ENCODE measurements around the gene LRMDA.

Gene LRMDA

DNA sequence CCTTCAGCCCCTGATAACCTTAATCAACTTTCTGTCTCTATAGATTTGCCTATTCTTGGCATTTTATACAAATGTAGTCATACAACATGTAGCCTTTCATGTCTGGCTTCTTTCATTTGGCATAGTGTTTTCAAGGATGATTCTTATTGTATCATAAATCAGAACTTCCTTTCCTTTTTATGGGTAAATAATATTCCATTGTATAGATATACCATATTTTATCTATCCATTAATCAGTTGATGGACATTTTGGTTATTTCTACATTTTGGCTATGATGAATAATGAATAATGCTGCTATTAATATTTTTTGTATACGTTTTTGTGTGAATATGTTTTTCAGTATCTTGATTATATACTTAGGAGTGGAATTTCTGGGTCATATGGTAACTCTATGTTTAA is 720.8 kb downstream of the LRMDA start:
- no peak overlapping the region for H3K27ac ChIP-seq (ENCODE audit: low read length)
- H3K4me2 ChIP-seq (ENCODE audit: low read length), result no peak overlapping the region
- no peaks in the 10 kb centered on the region for H3K79me2 ChIP-seq (ENCODE audit: low read length)
- H3K4me1 ChIP-seq (ENCODE audit: low read length), result no peaks in the 10 kb centered on the region
- no peaks in the 10 kb centered on the region for H3K27me3 ChIP-seq (ENCODE audit: low read depth, low read length)
- TF ChIP-seq, protein P1, sequence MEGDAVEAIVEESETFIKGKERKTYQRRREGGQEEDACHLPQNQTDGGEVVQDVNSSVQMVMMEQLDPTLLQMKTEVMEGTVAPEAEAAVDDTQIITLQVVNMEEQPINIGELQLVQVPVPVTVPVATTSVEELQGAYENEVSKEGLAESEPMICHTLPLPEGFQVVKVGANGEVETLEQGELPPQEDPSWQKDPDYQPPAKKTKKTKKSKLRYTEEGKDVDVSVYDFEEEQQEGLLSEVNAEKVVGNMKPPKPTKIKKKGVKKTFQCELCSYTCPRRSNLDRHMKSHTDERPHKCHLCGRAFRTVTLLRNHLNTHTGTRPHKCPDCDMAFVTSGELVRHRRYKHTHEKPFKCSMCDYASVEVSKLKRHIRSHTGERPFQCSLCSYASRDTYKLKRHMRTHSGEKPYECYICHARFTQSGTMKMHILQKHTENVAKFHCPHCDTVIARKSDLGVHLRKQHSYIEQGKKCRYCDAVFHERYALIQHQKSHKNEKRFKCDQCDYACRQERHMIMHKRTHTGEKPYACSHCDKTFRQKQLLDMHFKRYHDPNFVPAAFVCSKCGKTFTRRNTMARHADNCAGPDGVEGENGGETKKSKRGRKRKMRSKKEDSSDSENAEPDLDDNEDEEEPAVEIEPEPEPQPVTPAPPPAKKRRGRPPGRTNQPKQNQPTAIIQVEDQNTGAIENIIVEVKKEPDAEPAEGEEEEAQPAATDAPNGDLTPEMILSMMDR (IDR thresholded peaks at IDR 0.05; ENCODE audit: low read depth, low read length), result no peak
- no peak for TF ChIP-seq EZH2phosphoT487 (IDR thresholded peaks at IDR 0.05; ENCODE audit: low read depth)
- H3K9me3 ChIP-seq (ENCODE audit: insufficient read depth, low read length), result no peaks in the 10 kb centered on the region
- H3K9ac ChIP-seq (ENCODE audit: low read length), result no peak overlapping the region
- no peaks in the 10 kb centered on the region for H3K36me3 ChIP-seq (replicated peaks; ENCODE audit: low read depth, low read length)
- no peaks in the 10 kb centered on the region for H4K20me1 ChIP-seq (ENCODE audit: insufficient read depth, low read length)
- no peak overlapping the region for H2AFZ ChIP-seq (ENCODE audit: low read depth, low read length)
- no peak overlapping the region for H3K4me3 ChIP-seq (ENCODE audit: low read length)

DNA sequence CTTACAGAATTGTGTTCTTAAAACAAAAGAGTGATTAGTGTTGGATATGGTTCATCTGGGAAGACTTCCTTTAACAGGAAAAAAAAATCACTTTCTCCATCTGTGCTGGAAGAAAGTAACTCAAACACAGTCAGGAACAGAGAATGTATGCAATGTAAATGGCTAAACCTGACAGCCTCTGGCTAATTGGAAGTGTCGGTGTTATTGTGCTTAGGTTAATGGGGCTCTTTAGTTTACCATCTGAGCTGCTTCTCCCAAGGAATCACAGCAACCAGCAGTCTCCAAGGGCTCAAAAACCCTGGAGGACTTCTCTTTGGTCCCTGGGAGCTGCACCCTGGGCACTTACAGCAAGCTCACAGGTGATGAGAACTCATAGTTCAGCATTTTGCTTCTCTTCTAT is 724.5 kb downstream of the LRMDA start:
- no peak overlapping the region for H3K4me2 ChIP-seq (ENCODE audit: low read length)
- H3K4me3 ChIP-seq (ENCODE audit: low read length), result no peak overlapping the region
- TF ChIP-seq, protein P1 (IDR thresholded peaks at IDR 0.05; ENCODE audit: low read depth, low read length), result no peak
- no peak for TF ChIP-seq EZH2phosphoT487 (IDR thresholded peaks at IDR 0.05; ENCODE audit: low read depth)

DNA sequence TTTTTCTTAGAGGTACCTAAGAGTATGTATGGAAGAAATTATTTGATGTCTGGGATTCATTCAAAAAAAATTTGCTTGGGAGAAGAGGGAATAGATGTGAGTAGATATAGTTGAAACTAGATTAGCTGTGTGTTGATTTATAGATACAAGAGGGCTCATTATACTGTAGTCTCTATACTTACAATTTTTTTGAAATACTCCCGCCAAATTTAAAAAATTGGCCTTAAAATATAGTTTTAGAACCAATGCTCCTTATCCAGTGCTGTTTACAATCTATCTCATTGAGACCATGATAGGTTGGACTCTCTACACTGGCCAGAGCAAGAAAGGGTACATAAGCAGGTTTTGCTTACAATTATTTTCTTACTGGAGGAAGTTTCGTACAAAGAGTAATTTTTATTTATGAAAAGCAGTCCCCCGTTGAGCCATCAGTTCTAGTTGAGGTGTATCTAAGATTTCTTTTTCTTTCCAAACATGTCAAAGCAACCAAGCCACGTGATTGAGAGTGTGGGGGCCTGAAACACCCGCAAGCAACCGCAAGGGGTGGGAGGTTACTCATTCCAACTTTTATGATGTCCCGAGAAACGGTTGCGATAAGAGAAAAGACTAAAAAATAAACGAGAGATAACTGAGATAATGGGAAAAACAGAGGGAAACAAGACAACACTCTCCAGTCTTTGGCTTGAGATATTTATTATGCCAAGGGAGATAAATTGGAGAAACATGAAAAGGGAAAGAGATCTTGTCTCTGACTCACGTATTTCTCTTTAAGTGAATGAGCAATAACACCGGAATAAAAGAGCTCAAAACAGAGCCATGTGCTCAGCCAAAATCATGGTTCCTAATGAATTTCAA is 729.2 kb downstream of the LRMDA start:
- Histone ChIP-seq H3K4me3 (ENCODE audit: low read length) (no peak overlapping the region), H3K79me2 (ENCODE audit: low read length) (no peaks in the 10 kb centered on the region), H3K27me3 (ENCODE audit: low read depth, low read length) (no peaks in the 10 kb centered on the region), H3K9me3 (ENCODE audit: insufficient read depth, low read length) (no peaks in the 10 kb centered on the region), H2AFZ (ENCODE audit: low read depth, low read length) (no peak overlapping the region), H4K20me1 (ENCODE audit: insufficient read depth, low read length) (no peaks in the 10 kb centered on the region), H3K36me3 (replicated peaks; ENCODE audit: low read depth, low read length) (no peaks in the 10 kb centered on the region), H3K4me1 (ENCODE audit: low read length) (no peaks in the 10 kb centered on the region), H3K4me2 (ENCODE audit: low read length) (no peak overlapping the region), H3K27ac (ENCODE audit: low read length) (no peak overlapping the region), H3K9ac (ENCODE audit: low read length) (no peak overlapping the region)
- TF ChIP-seq, protein P1 (IDR thresholded peaks at IDR 0.05; ENCODE audit: low read depth, low read length), result no peak
- no peak for TF ChIP-seq EZH2phosphoT487 (IDR thresholded peaks at IDR 0.05; ENCODE audit: low read depth)

More for the DNA sequence above, 724.5 kb downstream of the LRMDA start:
- H3K27ac ChIP-seq (ENCODE audit: low read length), result no peak overlapping the region
- no peaks in the 10 kb centered on the region for H3K27me3 ChIP-seq (ENCODE audit: low read depth, low read length)
- H3K36me3 ChIP-seq (replicated peaks; ENCODE audit: low read depth, low read length), result no peaks in the 10 kb centered on the region
- H4K20me1 ChIP-seq (ENCODE audit: insufficient read depth, low read length), result no peaks in the 10 kb centered on the region
- no peaks in the 10 kb centered on the region for H3K79me2 ChIP-seq (ENCODE audit: low read length)
- no peak overlapping the region for H3K9ac ChIP-seq (ENCODE audit: low read length)
- H3K4me1 ChIP-seq (ENCODE audit: low read length), result no peaks in the 10 kb centered on the region
- no peaks in the 10 kb centered on the region for H3K9me3 ChIP-seq (ENCODE audit: insufficient read depth, low read length)
- H2AFZ ChIP-seq (ENCODE audit: low read depth, low read length), result no peak overlapping the region

DNA sequence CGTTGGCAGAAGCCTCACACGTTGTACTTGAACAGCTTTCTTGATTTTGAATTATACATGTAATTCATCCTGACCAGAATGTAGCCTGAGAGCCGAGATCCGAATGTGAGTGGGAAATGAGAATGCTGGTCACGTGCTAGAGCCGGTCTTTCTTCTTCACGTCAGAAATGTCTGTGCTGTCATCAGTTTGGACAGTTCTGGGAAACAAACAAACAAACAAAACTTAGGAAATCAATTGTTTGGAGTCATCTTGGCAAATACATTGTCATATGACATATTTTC is 729.8 kb downstream of the LRMDA start:
- Histone ChIP-seq H2AFZ (ENCODE audit: low read depth, low read length) (no peak overlapping the region), H3K9me3 (ENCODE audit: insufficient read depth, low read length) (no peaks in the 10 kb centered on the region), H3K4me3 (ENCODE audit: low read length) (no peak overlapping the region), H3K27ac (ENCODE audit: low read length) (no peak overlapping the region), H3K4me1 (ENCODE audit: low read length) (no peaks in the 10 kb centered on the region), H3K36me3 (replicated peaks; ENCODE audit: low read depth, low read length) (no peaks in the 10 kb centered on the region), H3K4me2 (ENCODE audit: low read length) (no peak overlapping the region), H3K27me3 (ENCODE audit: low read depth, low read length) (no peaks in the 10 kb centered on the region), H4K20me1 (ENCODE audit: insufficient read depth, low read length) (no peaks in the 10 kb centered on the region), H3K9ac (ENCODE audit: low read length) (no peak overlapping the region), H3K79me2 (ENCODE audit: low read length) (no peaks in the 10 kb centered on the region)
- TF ChIP-seq, protein P1 (IDR thresholded peaks at IDR 0.05; ENCODE audit: low read depth, low read length), result no peak
- TF ChIP-seq EZH2phosphoT487 (IDR thresholded peaks at IDR 0.05; ENCODE audit: low read depth), result no peak

Measured in OCI-LY3 (cell line).